Right lung (tissue), 5 donors: Measurements from ENCODE around the gene AVPR1A. TPM values are rescaled to one million over a fixed set of nuclear protein-coding genes. Genes with fewer than 3 reads are reported as not detected.

ENCODE experiments used
- DNase-seq, 2 donors: peaks; one replicate each; pipeline ENCODE4 v3.0.0-alpha.2; 2013
- polyA plus RNA-seq, 5 donors: library from polyadenylated mRNA; unstranded; fragments of 120-200 nt; gene quantifications; one replicate each; pipeline versions ENCODE4 v1.2.1 to v1.2.3, GENCODE V29; 2013; ENCODE audit warnings: inconsistent platforms in 1 of 5, low replicate concordance in 1 of 5; ENCODE audit not compliant: insufficient read length in 5 of 5, insufficient read depth in 1 of 5

Gene AVPR1A
- polyA plus RNA-seq, 5 donors = 0.54 to 0.99 (median 0.64) TPM

GRCh38 chr12:63095369-63095980 lies 55.5 kb downstream of the AVPR1A start:
- DNase-seq = no peak

- DNase-seq = no peak
Measured at GRCh38 chr12:63093711-63094110, 57.3 kb downstream of the AVPR1A start.

- DNase-seq = no peak
Measured at GRCh38 chr12:63093084-63093483, 57.9 kb downstream of the AVPR1A start.

Other genes starting within 250 kb of the AVPR1A start
- 10 to 100 TPM in 2 of 5 donors, 1 to 10 TPM in 3; 5.3 to 13.0 (median 8.5) TPM for gene PPM1H, start 216.1 kb downstream of the AVPR1A start, polyA plus RNA-seq